B cell (primary cell): Measurements from ENCODE around the gene FADS2.

Source experiments
- EZH2 ChIP-seq: IDR thresholded peaks from 2 replicates; pipeline ENCODE4 v1.6.1; 2012; ENCODE audit warnings: borderline replicate concordance, low read depth, mild to moderate bottlenecking, moderate library complexity, low read length; ENCODE audit not compliant: insufficient read depth, poor library complexity, severe bottlenecking
- TF ChIP-seq, protein P1 (sequence below): fragments of 200-600 bp; IDR thresholded peaks from one replicate; pipeline ENCODE4 v1.8.0; 2022; ENCODE audit warnings: antibody characterized with exemption, mild to moderate bottlenecking

DNA sequence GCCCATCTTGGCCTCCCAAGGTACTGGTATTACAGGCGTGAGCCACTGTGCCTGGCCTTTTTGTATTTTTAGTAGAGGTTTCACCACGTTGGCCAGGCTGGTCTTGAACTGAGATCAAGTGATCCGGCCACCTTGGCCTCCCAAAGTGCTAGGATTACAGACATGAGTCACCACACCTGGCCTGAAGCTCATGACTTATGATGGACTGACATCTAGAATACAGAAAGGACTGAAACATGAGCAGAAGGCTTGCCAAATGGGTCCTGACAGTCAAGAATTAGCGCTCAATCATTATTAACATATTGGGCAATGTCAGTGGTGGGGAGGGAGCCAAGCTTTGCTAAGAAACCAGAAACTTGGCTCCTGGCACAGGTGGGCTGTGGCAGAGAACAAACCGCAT, 16.3 kb upstream of the FADS2 start:
- TF ChIP-seq, protein P1, sequence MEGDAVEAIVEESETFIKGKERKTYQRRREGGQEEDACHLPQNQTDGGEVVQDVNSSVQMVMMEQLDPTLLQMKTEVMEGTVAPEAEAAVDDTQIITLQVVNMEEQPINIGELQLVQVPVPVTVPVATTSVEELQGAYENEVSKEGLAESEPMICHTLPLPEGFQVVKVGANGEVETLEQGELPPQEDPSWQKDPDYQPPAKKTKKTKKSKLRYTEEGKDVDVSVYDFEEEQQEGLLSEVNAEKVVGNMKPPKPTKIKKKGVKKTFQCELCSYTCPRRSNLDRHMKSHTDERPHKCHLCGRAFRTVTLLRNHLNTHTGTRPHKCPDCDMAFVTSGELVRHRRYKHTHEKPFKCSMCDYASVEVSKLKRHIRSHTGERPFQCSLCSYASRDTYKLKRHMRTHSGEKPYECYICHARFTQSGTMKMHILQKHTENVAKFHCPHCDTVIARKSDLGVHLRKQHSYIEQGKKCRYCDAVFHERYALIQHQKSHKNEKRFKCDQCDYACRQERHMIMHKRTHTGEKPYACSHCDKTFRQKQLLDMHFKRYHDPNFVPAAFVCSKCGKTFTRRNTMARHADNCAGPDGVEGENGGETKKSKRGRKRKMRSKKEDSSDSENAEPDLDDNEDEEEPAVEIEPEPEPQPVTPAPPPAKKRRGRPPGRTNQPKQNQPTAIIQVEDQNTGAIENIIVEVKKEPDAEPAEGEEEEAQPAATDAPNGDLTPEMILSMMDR, result no peak
- TF ChIP-seq EZH2, result no peak
